Measurements from ENCODE around the gene MGAT4A. TPM values are rescaled to one million over a fixed set of nuclear protein-coding genes. Genes with fewer than 3 reads are reported as not detected.
"Not testable (repeated sequence)": the region's sequence is repeated elsewhere in the genome, so short reads cannot be mapped to it uniquely, and the experiment has no call there.

Gene MGAT4A
- total and polyA plus RNA-seq, 7 donors: 3.0 to 12.3 (median 8.0) TPM

DNA sequence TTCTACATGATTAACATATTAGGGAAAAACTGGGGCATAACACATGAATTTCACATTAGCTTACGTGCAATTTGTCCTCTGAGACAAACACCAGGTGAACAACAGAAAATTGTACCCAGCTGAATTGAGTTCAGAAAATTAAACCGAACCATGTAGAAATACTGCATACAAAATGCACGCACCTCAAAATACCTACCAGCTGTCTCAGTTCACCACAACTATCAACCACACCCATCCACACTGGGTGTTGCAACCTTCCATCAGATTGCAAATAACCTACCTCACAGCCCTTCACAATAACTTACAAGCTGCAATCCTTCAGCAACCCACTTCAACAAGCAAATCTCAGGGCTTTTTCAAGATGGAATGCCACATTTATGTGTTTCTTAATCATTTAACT is 66.6 kb downstream of the MGAT4A start:
- TF ChIP-seq, protein P1, sequence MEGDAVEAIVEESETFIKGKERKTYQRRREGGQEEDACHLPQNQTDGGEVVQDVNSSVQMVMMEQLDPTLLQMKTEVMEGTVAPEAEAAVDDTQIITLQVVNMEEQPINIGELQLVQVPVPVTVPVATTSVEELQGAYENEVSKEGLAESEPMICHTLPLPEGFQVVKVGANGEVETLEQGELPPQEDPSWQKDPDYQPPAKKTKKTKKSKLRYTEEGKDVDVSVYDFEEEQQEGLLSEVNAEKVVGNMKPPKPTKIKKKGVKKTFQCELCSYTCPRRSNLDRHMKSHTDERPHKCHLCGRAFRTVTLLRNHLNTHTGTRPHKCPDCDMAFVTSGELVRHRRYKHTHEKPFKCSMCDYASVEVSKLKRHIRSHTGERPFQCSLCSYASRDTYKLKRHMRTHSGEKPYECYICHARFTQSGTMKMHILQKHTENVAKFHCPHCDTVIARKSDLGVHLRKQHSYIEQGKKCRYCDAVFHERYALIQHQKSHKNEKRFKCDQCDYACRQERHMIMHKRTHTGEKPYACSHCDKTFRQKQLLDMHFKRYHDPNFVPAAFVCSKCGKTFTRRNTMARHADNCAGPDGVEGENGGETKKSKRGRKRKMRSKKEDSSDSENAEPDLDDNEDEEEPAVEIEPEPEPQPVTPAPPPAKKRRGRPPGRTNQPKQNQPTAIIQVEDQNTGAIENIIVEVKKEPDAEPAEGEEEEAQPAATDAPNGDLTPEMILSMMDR (IDR thresholded peaks at IDR 0.05): no peak
- H3K36me3 ChIP-seq (ENCODE audit: insufficient read depth in 1 of 2, low read depth in 1 of 2): peaks cover 0 to 11% of the 10 kb centered on the region in 2 donors
- H3K9me3 ChIP-seq: no peaks in the 10 kb centered on the region
- no peak overlapping the region for H3K27ac ChIP-seq
- ATAC-seq (no peak), DNase-seq (no peak)
- H3K4me1 ChIP-seq: no peaks in the 10 kb centered on the region
- 83 to 92% (median 89%) methylated on average over 3 of the region's 3 CpGs for WGBS, 3 donors
- intact Hi-C loops (cut with DNase I): no loop called here
- no peaks in the 10 kb centered on the region for H3K27me3 ChIP-seq (ENCODE audit: insufficient read depth in 3 of 3, low read length in 2 of 3)
- no peak overlapping the region for H3K4me3 ChIP-seq

DNA sequence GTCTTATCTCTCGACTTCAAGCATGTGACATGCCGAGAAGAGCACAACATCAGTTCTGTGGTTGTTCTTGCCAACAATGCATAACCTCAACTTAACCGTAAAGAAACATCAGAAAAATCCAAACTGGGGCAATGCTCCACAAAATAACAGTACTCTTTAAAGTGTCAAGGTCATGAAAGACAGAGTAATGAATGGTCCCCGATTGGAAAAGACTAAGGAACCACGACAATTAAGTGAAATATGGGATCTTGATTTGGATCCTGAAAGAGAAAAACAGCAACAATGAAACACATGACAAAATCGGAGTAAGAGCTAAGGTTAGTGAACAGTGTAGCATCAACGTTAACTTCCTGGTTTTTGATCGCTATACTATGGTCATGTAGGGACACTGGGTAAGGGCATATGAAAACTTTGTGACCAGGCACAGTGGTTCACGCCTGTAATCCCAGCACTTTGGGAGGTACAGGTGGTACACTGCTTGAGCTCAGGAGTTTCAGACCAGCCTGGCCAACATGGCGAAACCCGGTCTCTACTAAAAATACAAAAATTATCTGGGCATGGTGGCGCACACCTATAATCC is 67.3 kb downstream of the MGAT4A start:
- no peaks in the 10 kb centered on the region for H3K9me3 ChIP-seq
- TF ChIP-seq, protein P1 (IDR thresholded peaks at IDR 0.05): no peak
- no peaks in the 10 kb centered on the region for H3K4me1 ChIP-seq
- DNase-seq: no peak
- WGBS, 3 donors: 88 to 91% (median 88%) methylated on average over 12 of the region's 12 CpGs
- intact Hi-C loops (cut with DNase I): no loop called here
- H3K27ac ChIP-seq: no peak overlapping the region
- H3K27me3 ChIP-seq (ENCODE audit: insufficient read depth in 3 of 3, low read length in 2 of 3): no peaks in the 10 kb centered on the region
- H3K4me3 ChIP-seq: no peak overlapping the region
- ATAC-seq: no peak
- H3K36me3 ChIP-seq (ENCODE audit: insufficient read depth in 1 of 2, low read depth in 1 of 2): peaks cover 0 to 9% of the 10 kb centered on the region in 2 donors

DNA sequence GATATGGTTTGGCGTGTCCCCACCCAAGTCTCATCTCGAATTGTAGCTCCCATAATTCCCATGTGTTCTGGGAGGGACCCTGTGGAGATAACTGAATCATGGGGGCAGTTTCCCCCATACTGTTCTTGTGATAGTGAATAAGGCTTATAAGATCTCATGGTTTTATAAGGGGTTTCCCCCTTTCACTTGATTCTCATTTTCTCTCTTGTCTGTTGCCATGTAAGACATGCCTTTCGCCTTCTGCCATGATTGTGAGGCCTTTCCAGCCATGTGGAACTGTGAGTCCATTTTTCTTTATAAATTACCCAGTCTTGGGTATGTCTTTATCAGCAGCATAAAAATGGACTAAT is 71.5 kb downstream of the MGAT4A start:
- not testable (repeated sequence) for H3K4me3 ChIP-seq
- peaks cover 0 to 23% of the 10 kb centered on the region in 2 donors for H3K36me3 ChIP-seq (ENCODE audit: insufficient read depth in 1 of 2, low read depth in 1 of 2)
- WGBS, 3 donors: 93 to 100% (median 95%) methylated on average over 3 of the region's 3 CpGs

DNA sequence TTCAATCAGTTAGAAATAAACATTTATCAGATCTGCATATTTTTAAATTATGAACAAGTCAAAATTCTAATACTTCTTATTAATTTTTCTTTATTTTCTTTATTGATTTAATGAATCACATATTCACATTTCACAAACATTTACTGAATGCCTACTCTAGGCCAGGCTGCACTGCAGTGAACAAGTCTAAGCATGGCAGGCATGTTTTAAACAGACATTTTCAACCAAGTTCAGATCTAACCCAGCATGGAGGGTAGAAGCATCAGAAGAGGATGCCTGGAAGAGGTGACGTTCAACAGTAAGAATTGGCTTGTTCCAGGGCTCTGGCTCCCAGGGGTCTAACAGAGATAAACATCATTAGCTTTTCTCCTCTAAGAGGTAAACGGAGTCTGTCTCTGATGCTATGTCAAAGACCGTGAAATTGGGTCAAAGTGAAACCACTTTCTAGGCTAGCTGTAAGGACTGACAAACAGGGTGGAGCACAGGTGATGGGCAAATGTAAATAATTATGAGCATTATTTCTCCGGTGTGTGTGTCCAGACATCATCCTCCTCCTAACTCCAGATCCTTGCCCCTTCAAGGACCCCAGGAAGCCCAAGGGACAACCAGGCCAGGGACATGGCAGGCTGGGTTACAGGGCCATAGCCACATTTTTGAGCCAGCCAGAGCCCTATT is 72.0 kb downstream of the MGAT4A start:
- DNase-seq: no peak
- Histone ChIP-seq H3K27ac (no peak overlapping the region), H3K36me3 (ENCODE audit: insufficient read depth in 1 of 2, low read depth in 1 of 2) (peaks cover 0 to 23% of the 10 kb centered on the region in 2 donors), H3K4me1 (no peaks in the 10 kb centered on the region), H3K27me3 (ENCODE audit: insufficient read depth in 3 of 3, low read length in 2 of 3) (no peaks in the 10 kb centered on the region), H3K4me3 (no peak overlapping the region), H3K9me3 (no peaks in the 10 kb centered on the region)
- intact Hi-C loops (cut with DNase I): no loop called here
- ATAC-seq: no peak
- 93 to 97% (median 94%) methylated on average over 4 of the region's 4 CpGs for WGBS, 3 donors
- TF ChIP-seq, protein P1 (IDR thresholded peaks at IDR 0.05): no peak

More for the DNA sequence above, 71.5 kb downstream of the MGAT4A start:
- H3K27me3 ChIP-seq (ENCODE audit: insufficient read depth in 3 of 3, low read length in 2 of 3); ATAC-seq; H3K27ac ChIP-seq; H3K4me1 ChIP-seq; DNase-seq; H3K9me3 ChIP-seq; intact Hi-C loops (cut with DNase I): not testable (repeated sequence)

DNA sequence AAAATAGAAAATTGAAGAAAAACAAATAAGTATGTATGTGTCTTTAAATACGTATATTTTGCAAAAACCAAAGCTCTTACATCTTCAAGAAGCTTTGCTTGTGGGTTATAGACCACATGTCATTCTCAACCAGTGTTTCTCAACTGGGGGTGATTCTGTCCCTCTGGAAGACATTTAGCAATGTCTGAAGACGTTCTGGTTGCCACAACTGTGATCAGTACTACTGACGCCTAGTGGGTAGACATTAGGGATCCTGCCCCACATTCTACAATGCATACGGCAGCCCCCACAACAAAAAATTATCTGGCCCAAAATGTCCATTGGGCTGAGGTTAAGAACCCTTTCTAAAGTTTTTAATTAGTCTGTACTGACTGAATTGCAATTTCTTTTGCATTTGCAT is 74.1 kb downstream of the MGAT4A start:
- no peaks in the 10 kb centered on the region for H3K4me1 ChIP-seq
- WGBS, 3 donors: 87 to 92% (median 90%) methylated on average over 4 of the region's 4 CpGs
- no peak overlapping the region for H3K4me3 ChIP-seq
- no peak overlapping the region for H3K27ac ChIP-seq
- H3K9me3 ChIP-seq: no peaks in the 10 kb centered on the region
- H3K36me3 ChIP-seq (ENCODE audit: insufficient read depth in 1 of 2, low read depth in 1 of 2): peaks cover 0 to 18% of the 10 kb centered on the region in 2 donors
- TF ChIP-seq, protein P1 (IDR thresholded peaks at IDR 0.05): no peak
- intact Hi-C loops (cut with DNase I): no loop called here
- no peak for DNase-seq
- no peaks in the 10 kb centered on the region for H3K27me3 ChIP-seq (ENCODE audit: insufficient read depth in 3 of 3, low read length in 2 of 3)
- ATAC-seq: no peak

Data from psoas muscle (tissue), 8 donors.